Measurements from ENCODE around the gene NGEF. TPM values are rescaled to one million over a fixed set of nuclear protein-coding genes. Genes with fewer than 3 reads are reported as not detected.
A peak's percentile ranks its signal among the peaks of the same experiment; 100 is the strongest.

Gene NGEF
- total and polyA plus RNA-seq, 5 donors from 2014 or later = 0.21 TPM; not detected in 4

DNA sequence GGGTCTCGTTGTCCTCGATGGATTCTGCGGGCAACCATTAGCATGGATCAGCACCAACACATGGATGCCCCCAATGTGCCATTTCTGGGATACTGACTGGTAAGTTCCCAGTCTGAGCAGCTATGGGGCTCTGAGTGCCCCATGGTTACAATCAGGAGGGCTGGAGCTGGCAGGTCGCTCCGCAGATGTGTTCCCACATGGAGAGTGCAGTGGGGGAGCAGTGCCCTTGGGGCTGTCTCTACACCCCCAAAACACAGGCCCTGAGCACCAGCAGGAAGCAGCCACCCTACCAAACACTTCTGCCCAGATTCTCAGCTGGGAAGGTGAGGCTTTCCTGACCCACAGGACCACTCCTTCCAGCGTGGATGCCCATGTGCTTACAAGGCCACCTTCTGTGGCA is 8.0 kb downstream of the NGEF start:
- H3K27ac Mint-ChIP-seq = no peak overlapping the region
- Histone ChIP-seq H3K4me1 (ENCODE audit: control insufficient read depth, insufficient read depth, low read length, poor library complexity, severe bottlenecking) (no peaks in the 10 kb centered on the region), H3K27ac (ENCODE audit: insufficient read depth, low read length, poor library complexity, severe bottlenecking) (no peak overlapping the region), H3K36me3 (ENCODE audit: control insufficient read depth, insufficient read depth, low read length) (no peaks in the 10 kb centered on the region), H3K9me3 (ENCODE audit: control insufficient read depth in 2 of 2, low read length in 2 of 2) (no peaks in the 10 kb centered on the region), H3K4me3 (ENCODE audit: low read depth, low read length) (no peak overlapping the region), H3K27me3 (ENCODE audit: control insufficient read depth, insufficient read depth, low read length) (peaks cover 2% of the 10 kb centered on the region)
- no peaks in the 10 kb centered on the region for H3K4me1 Mint-ChIP-seq
- H3K4me3 Mint-ChIP-seq = no peak overlapping the region
- H3K36me3 Mint-ChIP-seq = peaks cover 4% of the 10 kb centered on the region
- ATAC-seq (ENCODE audit: low read depth in 2 of 2) (no peak), DNase-seq (no peak)
- peaks cover 10% of the 10 kb centered on the region for H3K27me3 Mint-ChIP-seq
- peaks cover 0 to 2% (median 0%) of the 10 kb centered on the region in 7 donors for H3K9me3 Mint-ChIP-seq

DNA sequence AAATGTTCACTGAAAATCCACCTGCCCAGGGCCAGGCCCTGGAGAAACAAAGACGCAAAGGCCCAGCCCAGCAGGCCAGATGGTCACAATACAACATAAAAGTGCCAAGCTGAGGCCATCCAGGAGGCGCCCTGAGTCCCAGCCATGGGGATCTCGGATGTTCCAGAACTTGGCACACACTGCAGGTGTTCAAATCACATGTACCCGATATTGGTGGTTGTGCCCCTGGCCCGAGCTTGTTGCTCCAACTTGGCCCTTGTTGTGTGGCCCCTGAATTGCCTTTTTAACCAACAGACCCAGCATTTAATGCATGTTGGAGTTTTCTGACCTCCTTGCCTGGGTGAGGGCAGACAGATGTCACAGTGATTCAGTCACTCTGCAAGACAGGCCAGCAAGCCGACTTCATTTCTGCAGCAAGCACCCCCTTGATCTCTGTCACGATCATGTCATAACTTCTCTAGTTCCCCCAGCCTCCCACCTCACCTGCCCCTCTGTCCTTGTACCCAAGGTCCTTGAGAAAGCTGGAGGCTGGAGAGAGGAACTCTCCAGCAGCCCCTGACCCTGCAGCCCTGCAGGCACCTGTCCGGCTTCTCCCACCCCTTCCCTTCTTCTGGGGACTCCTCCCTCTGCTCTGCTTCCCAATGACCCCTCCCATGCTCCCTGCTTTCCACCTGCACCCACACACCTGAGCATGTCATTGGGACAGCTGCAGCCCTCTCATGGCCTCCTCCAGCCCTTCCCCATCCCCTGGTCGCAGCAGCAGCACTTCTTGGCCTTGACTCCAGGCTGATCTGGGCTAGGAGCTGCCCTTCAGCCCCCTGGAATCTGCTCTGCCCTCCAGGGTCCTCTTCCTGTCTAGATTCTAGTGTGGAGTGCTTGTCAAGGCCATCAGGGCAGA is 9.1 kb downstream of the NGEF start:
- Histone ChIP-seq H3K27ac (ENCODE audit: insufficient read depth, low read length, poor library complexity, severe bottlenecking) (no peak overlapping the region), H3K9me3 (ENCODE audit: control insufficient read depth in 2 of 2, low read length in 2 of 2) (no peaks in the 10 kb centered on the region), H3K4me1 (ENCODE audit: control insufficient read depth, insufficient read depth, low read length, poor library complexity, severe bottlenecking) (no peaks in the 10 kb centered on the region), H3K4me3 (ENCODE audit: low read depth, low read length) (no peak overlapping the region), H3K36me3 (ENCODE audit: control insufficient read depth, insufficient read depth, low read length) (no peaks in the 10 kb centered on the region), H3K27me3 (ENCODE audit: control insufficient read depth, insufficient read depth, low read length) (peaks cover 2% of the 10 kb centered on the region)
- Mint-ChIP-seq H3K4me1 (no peaks in the 10 kb centered on the region), H3K27ac (peak overlapping the region in 2 of 3 donors; percentile 34 to 42), H3K9me3 (peaks cover 0 to 2% (median 0%) of the 10 kb centered on the region in 7 donors), H3K4me3 (no peak overlapping the region), H3K27me3 (peaks cover 10% of the 10 kb centered on the region), H3K36me3 (peaks cover 4% of the 10 kb centered on the region)
- DNase-seq (no peak), ATAC-seq (ENCODE audit: low read depth in 2 of 2) (no peak)

DNA sequence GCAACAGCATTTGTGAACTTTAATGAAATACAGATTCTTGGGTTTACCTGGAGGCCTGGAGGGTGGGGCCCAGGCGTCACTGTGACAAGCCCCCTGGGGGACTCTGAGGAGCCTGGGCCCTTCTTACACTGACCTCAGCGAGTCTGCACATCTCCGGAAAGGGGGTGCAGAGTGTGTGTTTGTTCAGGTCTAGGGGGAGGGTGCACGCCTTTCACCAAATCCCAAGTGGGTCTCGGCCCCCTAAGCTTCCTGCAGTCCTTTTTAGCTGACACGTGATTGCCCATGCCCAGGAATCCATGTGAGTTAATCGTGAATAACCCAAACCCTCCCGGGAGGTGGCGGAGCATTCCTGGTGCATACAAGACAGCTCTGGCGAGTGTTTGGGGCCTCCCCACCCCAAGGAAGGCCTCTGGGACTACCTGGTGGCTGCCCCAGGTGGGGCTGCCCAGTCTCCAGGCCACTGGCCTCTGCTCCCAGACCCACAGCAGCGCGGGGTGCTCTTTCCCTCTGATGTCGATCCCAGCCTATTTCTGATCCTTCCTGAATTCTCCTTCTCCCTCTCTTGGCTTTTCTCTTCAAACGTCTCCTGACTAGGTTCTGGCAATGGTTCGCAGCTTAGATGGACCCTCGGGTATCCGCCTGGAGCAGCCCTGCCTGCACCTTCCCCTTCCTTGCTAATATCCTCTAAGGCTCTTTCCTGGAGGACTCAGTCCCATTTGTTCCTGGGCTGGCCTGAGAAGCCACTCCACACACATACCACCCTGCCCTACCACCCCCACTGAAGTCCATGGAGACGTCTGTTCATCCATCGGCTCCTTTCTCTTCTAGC is 10.0 kb downstream of the NGEF start:
- no peak overlapping the region for H3K4me3 ChIP-seq (ENCODE audit: low read depth, low read length)
- Mint-ChIP-seq H3K4me1 (no peaks in the 10 kb centered on the region), H3K27ac (peak overlapping the region in 1 of 3 donors; percentile 34), H3K36me3 (peaks cover 4% of the 10 kb centered on the region), H3K4me3 (no peak overlapping the region), H3K27me3 (peaks cover 10% of the 10 kb centered on the region), H3K9me3 (peaks cover 0 to 2% (median 0%) of the 10 kb centered on the region in 7 donors)
- no peaks in the 10 kb centered on the region for H3K9me3 ChIP-seq (ENCODE audit: control insufficient read depth in 2 of 2, low read length in 2 of 2)
- H3K36me3 ChIP-seq (ENCODE audit: control insufficient read depth, insufficient read depth, low read length) = no peaks in the 10 kb centered on the region
- no peaks in the 10 kb centered on the region for H3K4me1 ChIP-seq (ENCODE audit: control insufficient read depth, insufficient read depth, low read length, poor library complexity, severe bottlenecking)
- no peak for ATAC-seq (ENCODE audit: low read depth in 2 of 2)
- DNase-seq = no peak
- peaks cover 2% of the 10 kb centered on the region for H3K27me3 ChIP-seq (ENCODE audit: control insufficient read depth, insufficient read depth, low read length)
- no peak overlapping the region for H3K27ac ChIP-seq (ENCODE audit: insufficient read depth, low read length, poor library complexity, severe bottlenecking)

DNA sequence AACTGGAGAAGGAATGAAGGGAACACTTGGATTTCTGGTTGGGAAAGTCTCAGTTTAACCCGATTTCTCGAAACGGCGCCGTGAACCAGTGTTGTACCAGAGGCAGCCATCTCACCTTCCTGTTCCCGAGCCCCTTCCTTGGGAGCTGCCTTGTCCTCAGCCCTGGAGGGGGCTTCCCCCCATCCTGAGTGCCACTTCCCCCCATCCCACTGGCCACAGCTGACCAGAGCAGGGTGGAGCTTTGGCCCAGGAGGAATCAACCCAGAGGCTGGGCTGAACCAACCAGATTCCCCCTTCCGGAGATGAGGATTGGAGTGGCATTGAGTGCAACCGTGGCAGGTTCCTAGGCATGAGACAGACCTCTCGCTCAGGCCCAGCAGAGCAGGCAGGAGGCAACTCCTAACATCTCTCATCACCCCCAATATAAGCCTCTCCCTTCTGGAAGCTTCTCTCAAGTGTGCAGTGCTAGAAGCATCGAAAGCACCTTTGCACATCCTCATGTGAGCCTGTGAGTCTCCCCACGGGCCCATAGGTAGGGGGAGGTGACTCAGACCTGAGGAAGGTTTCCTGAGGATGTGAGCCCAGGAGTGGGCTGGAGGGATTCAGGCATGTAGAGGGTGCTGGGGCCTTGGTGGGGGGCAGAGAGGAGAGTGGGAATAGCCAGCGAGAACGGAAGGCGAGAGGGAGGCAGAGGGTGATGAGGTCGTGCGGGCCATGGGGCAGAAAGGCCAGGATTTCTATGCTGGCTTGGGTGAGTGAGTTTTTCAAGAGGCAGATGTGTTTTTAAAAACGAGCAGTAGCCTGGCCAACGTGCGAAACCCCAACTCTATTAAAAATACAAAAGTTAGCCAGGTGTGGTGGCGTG is 11.9 kb downstream of the NGEF start:
- Mint-ChIP-seq H3K4me1 (no peaks in the 10 kb centered on the region), H3K9me3 (peaks cover 0 to 2% (median 0%) of the 10 kb centered on the region in 7 donors), H3K27me3 (peaks cover 10% of the 10 kb centered on the region), H3K4me3 (no peak overlapping the region), H3K27ac (no peak overlapping the region), H3K36me3 (peaks cover 4% of the 10 kb centered on the region)
- DNase-seq (no peak), ATAC-seq (ENCODE audit: low read depth in 2 of 2) (no peak)
- Histone ChIP-seq H3K4me1 (ENCODE audit: control insufficient read depth, insufficient read depth, low read length, poor library complexity, severe bottlenecking) (no peaks in the 10 kb centered on the region), H3K9me3 (ENCODE audit: control insufficient read depth in 2 of 2, low read length in 2 of 2) (no peaks in the 10 kb centered on the region), H3K4me3 (ENCODE audit: low read depth, low read length) (no peak overlapping the region), H3K36me3 (ENCODE audit: control insufficient read depth, insufficient read depth, low read length) (no peaks in the 10 kb centered on the region), H3K27ac (ENCODE audit: insufficient read depth, low read length, poor library complexity, severe bottlenecking) (no peak overlapping the region), H3K27me3 (ENCODE audit: control insufficient read depth, insufficient read depth, low read length) (peaks cover 2% of the 10 kb centered on the region)

- Histone ChIP-seq H3K4me3 (ENCODE audit: low read depth, low read length) (no peak overlapping the region), H3K36me3 (ENCODE audit: control insufficient read depth, insufficient read depth, low read length) (no peaks in the 10 kb centered on the region), H3K27me3 (ENCODE audit: control insufficient read depth, insufficient read depth, low read length) (no peaks in the 10 kb centered on the region), H3K4me1 (ENCODE audit: control insufficient read depth, insufficient read depth, low read length, poor library complexity, severe bottlenecking) (no peaks in the 10 kb centered on the region), H3K9me3 (ENCODE audit: control insufficient read depth in 2 of 2, low read length in 2 of 2) (no peaks in the 10 kb centered on the region), H3K27ac (ENCODE audit: insufficient read depth, low read length, poor library complexity, severe bottlenecking) (no peak overlapping the region)
- no peak overlapping the region for H3K27ac Mint-ChIP-seq
- no peaks in the 10 kb centered on the region for H3K4me1 Mint-ChIP-seq
- peaks cover 4% of the 10 kb centered on the region for H3K36me3 Mint-ChIP-seq
- H3K9me3 Mint-ChIP-seq = peaks cover 0 to 2% (median 0%) of the 10 kb centered on the region in 7 donors
- H3K27me3 Mint-ChIP-seq = peaks cover 4% of the 10 kb centered on the region
- H3K4me3 Mint-ChIP-seq = no peak overlapping the region
- no peak for DNase-seq
- no peak for ATAC-seq (ENCODE audit: low read depth in 2 of 2)
These were observed 13.7 kb downstream of the NGEF start for GRCh38 chr2:232999354-232999753.

GRCh38 chr2:232998666-232998985 is 14.4 kb downstream of the NGEF start:
- Mint-ChIP-seq H3K4me1 (no peaks in the 10 kb centered on the region), H3K27ac (no peak overlapping the region), H3K4me3 (no peak overlapping the region), H3K27me3 (no peaks in the 10 kb centered on the region), H3K36me3 (peaks cover 4% of the 10 kb centered on the region), H3K9me3 (peaks cover 0 to 2% (median 0%) of the 10 kb centered on the region in 7 donors)
- Histone ChIP-seq H3K9me3 (ENCODE audit: control insufficient read depth in 2 of 2, low read length in 2 of 2) (no peaks in the 10 kb centered on the region), H3K4me1 (ENCODE audit: control insufficient read depth, insufficient read depth, low read length, poor library complexity, severe bottlenecking) (no peaks in the 10 kb centered on the region), H3K27ac (ENCODE audit: insufficient read depth, low read length, poor library complexity, severe bottlenecking) (no peak overlapping the region), H3K4me3 (ENCODE audit: low read depth, low read length) (no peak overlapping the region), H3K36me3 (ENCODE audit: control insufficient read depth, insufficient read depth, low read length) (no peaks in the 10 kb centered on the region), H3K27me3 (ENCODE audit: control insufficient read depth, insufficient read depth, low read length) (no peaks in the 10 kb centered on the region)
- ATAC-seq (ENCODE audit: low read depth in 2 of 2) (no peak), DNase-seq (no peak)
